Activated CD8-positive, alpha-beta T cell treated with anti-CD3 and anti-CD28 coated beads for 36 hours (primary cell): ENCODE data around the gene CD27. TPM values are rescaled to one million over a fixed set of nuclear protein-coding genes. Genes with fewer than 3 reads are reported as not detected.

Source experiments
- ATAC-seq: fragments of 200-7000 bp; cut with Tn5 transposase; one replicate; pipeline ENCODE4 v1.10.0; 2021; ENCODE audit warnings: mild to moderate bottlenecking, moderate library complexity
- CTCF ChIA-PET: fragments of 350-600 bp; sonication (Branson Sonifier 250); formaldehyde crosslinking; loops from one replicate; lab custom pipeline; 2021; ENCODE audit warnings: antibody characterized with exemption; lab: Charles Lee
- POLR2A ChIA-PET: fragments of 350-600 bp; sonication (Branson Sonifier 250); formaldehyde crosslinking; loops from one replicate; lab custom pipeline; 2021; ENCODE audit warnings: antibody characterized with exemption; lab: Charles Lee
- DNase-seq: peaks from one replicate; pipeline ENCODE4 v3.0.0-alpha.2; 2020
- H3K27ac Mint-ChIP-seq: one replicate; pipeline ENCODE4 v1.8.0; 2021; ENCODE audit warnings: mild to moderate bottlenecking, mixed read lengths
- H3K27me3 Mint-ChIP-seq: one replicate; pipeline ENCODE4 v1.8.0; 2021; ENCODE audit warnings: mixed read lengths
- H3K36me3 Mint-ChIP-seq: one replicate; pipeline ENCODE4 v1.8.0; 2021; ENCODE audit warnings: low read depth, mixed read lengths
- H3K4me1 Mint-ChIP-seq: one replicate; pipeline ENCODE4 v1.8.0; 2021; ENCODE audit warnings: low read depth, mixed read lengths
- H3K4me3 Mint-ChIP-seq: one replicate; pipeline ENCODE4 v1.8.0; 2021; ENCODE audit warnings: mild to moderate bottlenecking, moderate library complexity, mixed read lengths
- H3K9me3 Mint-ChIP-seq: one replicate; pipeline ENCODE4 v1.8.0; 2021; ENCODE audit warnings: mixed read lengths
- intact Hi-C: fragments of 100-400 bp; cut with micrococcal nuclease; formaldehyde crosslinking; loops from one replicate; pipeline ENCODE4 v1.10.0; 2022
- total RNA-seq, 2 experiments: library from RNA; stranded (reverse); gene quantifications; one replicate each; pipeline ENCODE4 v1.2.3, GENCODE V29; 2021
- TF ChIP-seq, protein P1 (sequence below): fragments of 200-600 bp; IDR thresholded peaks from one replicate; pipeline ENCODE4 v1.8.0; 2022; ENCODE audit warnings: antibody characterized with exemption, mild to moderate bottlenecking

The CD27 gene
- total RNA-seq, 2 experiments from 2014 or later: 160 to 164 TPM

DNA sequence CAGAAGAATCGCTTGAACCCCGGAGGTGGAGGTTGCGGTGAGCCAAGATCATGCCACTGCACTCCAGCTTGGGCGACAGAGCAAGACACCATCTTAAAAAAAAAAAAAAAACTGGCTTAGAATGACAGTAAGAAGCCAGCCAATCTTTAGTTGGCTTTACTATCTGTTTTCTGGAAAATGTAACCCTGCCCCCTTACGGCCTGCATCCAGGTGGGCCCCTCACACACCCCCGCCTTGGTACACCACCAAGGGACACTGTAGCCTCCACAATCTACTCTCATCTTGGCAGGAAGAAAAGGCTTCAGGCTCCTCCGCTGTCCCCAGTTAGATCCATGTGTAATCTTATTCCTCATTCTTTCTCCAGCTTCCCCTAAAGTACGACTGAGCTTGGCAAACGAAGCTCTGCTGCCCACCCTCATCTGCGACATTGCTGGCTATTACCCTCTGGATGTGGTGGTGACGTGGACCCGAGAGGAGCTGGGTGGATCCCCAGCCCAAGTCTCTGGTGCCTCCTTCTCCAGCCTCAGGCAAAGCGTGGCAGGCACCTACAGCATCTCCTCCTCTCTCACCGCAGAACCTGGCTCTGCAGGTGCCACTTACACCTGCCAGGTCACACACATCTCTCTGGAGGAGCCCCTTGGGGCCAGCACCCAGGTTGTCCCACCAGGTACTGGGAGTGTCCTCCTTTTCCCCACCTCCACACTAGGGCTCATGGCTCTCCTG is 13.7 kb downstream of the CD27 start:
- H3K4me3 Mint-ChIP-seq: no peak overlapping the region
- TF ChIP-seq, protein P1, sequence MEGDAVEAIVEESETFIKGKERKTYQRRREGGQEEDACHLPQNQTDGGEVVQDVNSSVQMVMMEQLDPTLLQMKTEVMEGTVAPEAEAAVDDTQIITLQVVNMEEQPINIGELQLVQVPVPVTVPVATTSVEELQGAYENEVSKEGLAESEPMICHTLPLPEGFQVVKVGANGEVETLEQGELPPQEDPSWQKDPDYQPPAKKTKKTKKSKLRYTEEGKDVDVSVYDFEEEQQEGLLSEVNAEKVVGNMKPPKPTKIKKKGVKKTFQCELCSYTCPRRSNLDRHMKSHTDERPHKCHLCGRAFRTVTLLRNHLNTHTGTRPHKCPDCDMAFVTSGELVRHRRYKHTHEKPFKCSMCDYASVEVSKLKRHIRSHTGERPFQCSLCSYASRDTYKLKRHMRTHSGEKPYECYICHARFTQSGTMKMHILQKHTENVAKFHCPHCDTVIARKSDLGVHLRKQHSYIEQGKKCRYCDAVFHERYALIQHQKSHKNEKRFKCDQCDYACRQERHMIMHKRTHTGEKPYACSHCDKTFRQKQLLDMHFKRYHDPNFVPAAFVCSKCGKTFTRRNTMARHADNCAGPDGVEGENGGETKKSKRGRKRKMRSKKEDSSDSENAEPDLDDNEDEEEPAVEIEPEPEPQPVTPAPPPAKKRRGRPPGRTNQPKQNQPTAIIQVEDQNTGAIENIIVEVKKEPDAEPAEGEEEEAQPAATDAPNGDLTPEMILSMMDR: no peak
- H3K4me1 Mint-ChIP-seq: peaks cover 81% of the 10 kb centered on the region
- H3K27me3 Mint-ChIP-seq: no peaks in the 10 kb centered on the region
- POLR2A ChIA-PET: interaction anchor here (1.1 to 14.3 kb wide), 6 partner anchors 11 to 77 kb away, joined by 3 to 267 read pairs (median 72); partner anchors contain the start of genes CD27, GAPDH and VAMP1
- ATAC-seq: no peak
- no peak for DNase-seq
- no peaks in the 10 kb centered on the region for H3K9me3 Mint-ChIP-seq
- peak overlapping the region; percentile 60 for H3K27ac Mint-ChIP-seq
- peaks cover 92% of the 10 kb centered on the region for H3K36me3 Mint-ChIP-seq
- CTCF ChIA-PET: interaction anchor here (0.8 to 6.6 kb wide), 3 partner anchors 16 to 79 kb away, joined by 4 to 101 read pairs (median 8); no protein-coding TSS in a partner anchor
- intact Hi-C loops: no loop called here

DNA sequence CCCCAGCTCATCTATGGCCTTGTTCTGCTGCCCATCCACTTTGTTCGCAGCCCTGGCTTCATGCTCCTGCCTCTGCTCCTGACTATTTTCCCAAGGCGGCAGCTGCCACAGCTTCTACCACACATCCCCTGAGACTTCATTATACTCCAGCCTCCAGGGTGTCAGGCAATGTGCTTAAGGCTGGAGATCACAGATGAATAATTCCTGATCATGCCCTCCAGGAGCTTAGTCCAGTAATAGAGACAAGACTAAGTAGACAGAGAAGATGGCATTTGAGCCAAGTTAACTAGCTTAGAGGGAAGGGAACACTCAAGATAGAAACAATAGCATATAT is 14.2 kb downstream of the CD27 start:
- ATAC-seq (no peak), DNase-seq (no peak)
- ChIA-PET POLR2A (interaction anchor here (1.1 to 14.3 kb wide), 6 partner anchors 10 to 77 kb away, joined by 3 to 267 read pairs (median 72); partner anchors contain the start of genes CD27, GAPDH and VAMP1), CTCF (interaction anchor here (0.8 to 6.6 kb wide), 3 partner anchors 16 to 79 kb away, joined by 4 to 101 read pairs (median 8); no protein-coding TSS in a partner anchor)
- peaks cover 92% of the 10 kb centered on the region for H3K36me3 Mint-ChIP-seq
- intact Hi-C loops: no loop called here
- peak overlapping the region; percentile 60 for H3K27ac Mint-ChIP-seq
- TF ChIP-seq, protein P1: no peak
- peaks cover 80% of the 10 kb centered on the region for H3K4me1 Mint-ChIP-seq
- peak overlapping the region; percentile 11 for H3K4me3 Mint-ChIP-seq
- H3K9me3 Mint-ChIP-seq: no peaks in the 10 kb centered on the region
- no peaks in the 10 kb centered on the region for H3K27me3 Mint-ChIP-seq

DNA sequence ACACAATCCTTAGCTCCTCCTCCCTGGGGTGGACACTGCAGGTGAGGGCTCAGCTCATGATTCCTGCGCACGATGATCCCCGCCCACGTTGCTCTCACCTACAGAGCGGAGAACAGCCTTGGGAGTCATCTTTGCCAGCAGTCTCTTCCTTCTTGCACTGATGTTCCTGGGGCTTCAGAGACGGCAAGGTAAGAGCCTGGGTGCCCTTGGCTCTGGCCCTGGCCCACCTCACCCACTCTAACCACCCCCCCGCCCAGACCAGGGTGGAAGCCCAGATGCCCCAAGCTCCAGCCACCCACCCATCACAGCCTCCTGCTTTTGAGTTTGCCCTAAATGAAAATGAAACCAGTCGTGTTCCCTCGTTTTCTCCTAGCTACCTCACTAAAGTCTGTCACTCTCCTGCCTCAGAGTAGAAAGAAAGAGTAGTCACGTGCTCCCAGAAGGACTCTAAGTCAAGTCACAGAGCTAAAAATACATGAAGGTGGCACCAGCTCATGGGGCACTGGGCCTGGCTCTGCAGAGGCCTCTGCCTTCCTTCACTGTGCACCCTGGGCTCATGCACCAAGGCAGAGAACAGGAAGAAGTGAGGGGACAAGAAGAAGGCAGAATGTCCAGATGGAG is 16.1 kb downstream of the CD27 start:
- H3K27ac Mint-ChIP-seq: peak overlapping the region; percentile 97
- no peaks in the 10 kb centered on the region for H3K27me3 Mint-ChIP-seq
- H3K4me3 Mint-ChIP-seq: peak overlapping the region; percentile 76
- peaks cover 91% of the 10 kb centered on the region for H3K36me3 Mint-ChIP-seq
- H3K9me3 Mint-ChIP-seq: no peaks in the 10 kb centered on the region
- POLR2A ChIA-PET: interaction anchor here (0.9 to 14.3 kb wide), 16 partner anchors 9 to 142 kb away, joined by 3 to 267 read pairs (median 10); partner anchors contain the start of genes CD27, GAPDH, MRPL51 and TAPBPL
- TF ChIP-seq, protein P1: no peak
- CTCF ChIA-PET: interaction anchor here (0.9 to 7.5 kb wide), 12 partner anchors 9 to 135 kb away, joined by 3 to 101 read pairs (median 4); partner anchors contain the start of genes CD27, TAPBPL and VAMP1
- DNase-seq (peak; percentile 64), ATAC-seq (peak; percentile 16)
- intact Hi-C loops: loop anchor here (10.0 kb wide), 1 partner anchor 126 kb away; no protein-coding TSS in a partner anchor
- H3K4me1 Mint-ChIP-seq: peaks cover 80% of the 10 kb centered on the region

DNA sequence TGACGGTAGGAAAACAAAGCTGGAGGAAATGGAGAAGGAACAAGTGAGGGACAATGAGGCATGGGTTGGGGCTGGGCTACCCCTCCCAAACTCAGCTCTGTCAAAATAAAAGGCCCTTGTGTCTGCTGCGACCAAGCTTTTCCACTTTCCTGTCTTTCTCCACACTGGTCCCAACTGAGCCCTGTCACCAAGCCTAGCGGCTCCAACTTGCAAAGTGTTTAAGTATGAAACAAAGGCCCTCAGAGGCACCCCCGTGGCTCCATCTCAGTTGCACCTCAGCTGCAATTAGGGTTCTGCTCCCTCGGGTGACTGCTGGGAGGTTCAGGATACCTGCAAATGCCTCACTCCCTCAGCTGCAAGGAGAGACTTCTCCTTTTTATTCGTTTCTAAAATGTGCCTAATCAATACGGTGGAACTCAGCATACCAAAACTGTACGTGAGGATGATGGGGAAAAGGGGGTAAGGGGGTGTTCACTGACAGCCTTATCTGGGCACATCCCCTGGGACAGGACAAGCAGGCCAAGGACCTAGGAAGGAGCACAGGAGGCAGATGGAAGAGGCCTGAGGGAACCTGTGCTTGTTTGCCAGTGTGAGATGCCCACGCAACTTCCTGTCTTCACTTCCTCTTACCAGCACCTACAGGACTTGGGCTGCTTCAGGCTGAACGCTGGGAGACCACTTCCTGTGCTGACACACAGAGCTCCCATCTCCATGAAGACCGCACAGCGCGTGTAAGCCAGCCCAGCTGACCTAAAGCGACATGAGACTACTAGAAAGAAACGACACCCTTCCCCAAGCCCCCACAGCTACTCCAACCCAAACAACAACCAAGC is 16.9 kb downstream of the CD27 start:
- Mint-ChIP-seq H3K9me3 (no peaks in the 10 kb centered on the region), H3K27ac (peak overlapping the region; percentile 97), H3K36me3 (peaks cover 94% of the 10 kb centered on the region), H3K27me3 (no peaks in the 10 kb centered on the region), H3K4me1 (peaks cover 83% of the 10 kb centered on the region), H3K4me3 (peak overlapping the region; percentile 76)
- TF ChIP-seq, protein P1: no peak
- ATAC-seq (peak; percentile 81), DNase-seq (peak; percentile 96)
- POLR2A ChIA-PET: interaction anchor here (0.9 to 14.3 kb wide), 16 partner anchors 8 to 143 kb away, joined by 3 to 267 read pairs (median 10); partner anchors contain the start of genes CD27, GAPDH, MRPL51 and TAPBPL
- CTCF ChIA-PET: interaction anchor here (1.0 to 7.5 kb wide), 14 partner anchors 9 to 135 kb away, joined by 3 to 101 read pairs (median 4); partner anchors contain the start of genes CD27, TAPBPL and VAMP1
- intact Hi-C loops: loop anchor here (2.0 to 10.0 kb wide), 2 partner anchors 35 to 127 kb away; no protein-coding TSS in a partner anchor
